Measurements from ENCODE around the gene RUNX2.

Gene RUNX2

DNA sequence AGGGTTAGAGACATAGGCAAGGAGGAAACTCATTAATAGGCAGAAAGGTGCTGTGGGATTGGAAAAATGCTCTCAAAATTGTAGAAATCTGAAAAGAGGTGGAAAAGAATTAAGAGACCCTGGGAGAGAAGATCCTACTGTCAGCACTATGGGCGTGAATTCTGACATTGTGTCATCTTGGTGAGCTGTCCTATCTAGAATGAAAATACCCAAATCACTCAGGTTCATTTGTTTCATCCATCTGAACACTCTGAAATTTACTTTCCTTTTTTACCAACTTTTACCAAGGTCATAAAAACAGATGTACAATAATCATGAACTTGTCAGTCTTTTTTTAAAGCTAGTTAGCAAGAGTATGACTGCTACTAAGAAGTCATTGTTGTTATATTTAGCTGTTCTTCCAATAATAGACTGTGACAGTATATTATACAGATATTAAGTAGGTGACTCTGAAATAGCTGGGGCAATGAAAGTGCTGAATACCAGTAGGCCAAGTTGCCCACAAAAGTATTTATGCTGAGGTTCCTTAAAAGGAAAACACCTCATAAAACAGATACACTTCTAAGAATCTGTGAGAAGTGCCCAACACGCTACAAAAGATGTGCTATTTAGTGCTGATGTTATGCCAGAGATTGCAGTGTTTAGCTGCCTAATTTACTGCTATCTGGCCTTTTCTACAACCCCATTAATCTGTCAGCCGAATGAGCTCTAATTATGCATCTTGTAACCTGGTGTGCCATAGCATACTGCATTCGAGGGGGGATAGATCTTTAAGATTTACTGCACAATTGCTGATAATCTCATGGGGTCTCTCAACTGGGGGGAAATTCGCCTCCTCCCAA is 267.1 kb downstream of the RUNX2 start:
- no peak for DNase-seq

DNA sequence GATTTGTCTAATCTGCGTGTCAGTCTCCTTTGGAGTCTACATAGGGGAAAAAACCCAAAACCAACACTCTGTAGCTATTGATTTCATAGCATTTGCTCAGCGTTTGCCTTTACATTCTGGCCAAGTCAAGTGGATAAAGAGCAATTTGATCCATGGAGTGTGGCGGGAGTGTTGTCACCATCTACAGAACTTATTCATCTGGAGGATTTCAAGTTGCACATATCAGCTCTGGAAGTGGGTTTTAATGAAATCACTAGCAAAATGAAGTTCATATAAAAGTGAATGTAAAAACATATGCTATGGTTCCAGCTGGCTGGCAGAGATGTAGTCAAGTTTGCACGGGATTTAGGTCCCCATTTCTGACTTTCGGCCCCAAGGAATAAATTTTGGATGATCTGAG is 269.3 kb downstream of the RUNX2 start:
- DNase-seq, result no peak

DNA sequence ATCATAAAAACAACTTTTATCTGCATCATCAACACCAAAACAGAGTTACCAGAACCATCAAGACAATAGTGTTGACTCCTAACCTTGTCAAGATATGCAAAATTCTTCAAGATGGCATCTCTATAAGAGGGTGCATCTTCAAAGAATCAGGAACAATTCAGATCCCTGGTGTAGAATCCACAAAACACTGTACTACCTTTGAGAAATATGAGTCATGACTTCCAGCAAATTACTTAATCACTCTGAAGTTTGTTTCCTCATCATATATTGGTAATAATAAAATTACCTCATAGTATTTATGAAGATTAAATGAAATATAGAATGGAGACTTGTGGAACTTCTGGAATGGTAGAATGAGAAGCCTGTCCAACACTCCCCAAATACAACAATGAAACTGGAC is 270.9 kb downstream of the RUNX2 start:
- DNase-seq, result no peak

DNA sequence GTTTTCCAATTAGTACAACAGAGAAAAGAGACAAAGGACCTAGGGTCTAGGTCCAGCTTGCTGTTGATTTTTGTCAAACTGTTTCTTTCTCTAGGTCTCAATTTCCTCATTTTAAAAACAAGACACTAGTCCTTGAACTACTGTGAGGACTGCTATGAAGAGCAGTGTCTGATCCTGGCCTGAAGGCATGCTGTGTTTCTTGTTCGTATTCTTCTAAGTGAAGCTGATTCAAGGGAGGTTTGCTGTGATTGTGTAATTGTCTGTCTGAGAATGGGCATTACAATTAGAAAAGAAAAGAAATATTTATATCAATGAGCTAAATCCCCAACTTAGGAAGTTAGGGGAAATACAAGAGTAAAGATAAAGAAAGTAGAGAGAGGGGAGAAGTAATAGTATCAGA is 277.8 kb downstream of the RUNX2 start:
- no peak for DNase-seq

DNA sequence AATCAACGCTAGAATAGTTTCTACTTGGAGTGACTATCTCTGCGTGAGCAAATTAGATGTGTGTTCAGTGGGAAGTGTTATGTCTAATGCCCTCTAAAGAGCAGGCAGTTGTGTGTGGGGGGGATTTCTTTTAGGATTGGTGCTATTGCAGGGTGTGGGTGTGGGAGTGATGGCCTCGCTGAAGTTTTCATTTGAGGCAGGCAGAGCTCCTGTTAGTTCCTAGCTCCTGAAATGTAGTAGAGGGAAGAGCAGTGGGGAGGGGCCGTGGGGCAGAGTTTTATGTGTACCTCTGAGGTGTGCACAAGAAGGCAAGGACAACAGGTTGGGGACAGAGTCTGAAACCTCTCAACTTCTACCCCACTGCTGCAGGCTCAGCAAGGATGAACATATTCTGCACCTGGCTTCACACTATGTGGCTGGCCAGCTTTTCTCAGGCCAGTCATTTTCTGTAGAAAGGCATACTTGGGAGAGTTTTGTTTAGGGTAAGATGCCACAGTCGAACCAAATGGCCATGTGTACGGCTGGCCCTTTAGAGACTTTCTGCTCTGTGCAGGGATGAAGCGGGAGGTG is 278.8 kb downstream of the RUNX2 start:
- DNase-seq, result no peak

DNA sequence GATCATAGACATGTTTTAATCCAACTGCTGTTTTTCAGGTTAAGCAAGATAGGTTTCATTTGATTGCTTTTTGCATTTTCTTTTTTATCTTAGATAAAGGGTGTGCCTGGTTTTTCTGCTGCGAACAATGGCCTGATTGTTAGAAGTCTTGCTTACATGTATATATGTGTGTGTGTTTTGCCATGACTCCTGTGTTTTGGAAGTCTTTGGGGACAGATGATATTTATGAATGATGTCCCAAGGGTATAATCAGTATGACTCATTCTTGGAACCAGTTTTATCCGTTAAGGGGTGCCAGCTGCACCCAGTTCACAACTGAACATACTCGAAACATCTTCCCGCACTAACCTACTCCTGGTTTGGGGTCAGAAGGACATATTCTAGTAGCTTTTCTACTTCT is 279.7 kb downstream of the RUNX2 start:
- no peak for DNase-seq

DNA sequence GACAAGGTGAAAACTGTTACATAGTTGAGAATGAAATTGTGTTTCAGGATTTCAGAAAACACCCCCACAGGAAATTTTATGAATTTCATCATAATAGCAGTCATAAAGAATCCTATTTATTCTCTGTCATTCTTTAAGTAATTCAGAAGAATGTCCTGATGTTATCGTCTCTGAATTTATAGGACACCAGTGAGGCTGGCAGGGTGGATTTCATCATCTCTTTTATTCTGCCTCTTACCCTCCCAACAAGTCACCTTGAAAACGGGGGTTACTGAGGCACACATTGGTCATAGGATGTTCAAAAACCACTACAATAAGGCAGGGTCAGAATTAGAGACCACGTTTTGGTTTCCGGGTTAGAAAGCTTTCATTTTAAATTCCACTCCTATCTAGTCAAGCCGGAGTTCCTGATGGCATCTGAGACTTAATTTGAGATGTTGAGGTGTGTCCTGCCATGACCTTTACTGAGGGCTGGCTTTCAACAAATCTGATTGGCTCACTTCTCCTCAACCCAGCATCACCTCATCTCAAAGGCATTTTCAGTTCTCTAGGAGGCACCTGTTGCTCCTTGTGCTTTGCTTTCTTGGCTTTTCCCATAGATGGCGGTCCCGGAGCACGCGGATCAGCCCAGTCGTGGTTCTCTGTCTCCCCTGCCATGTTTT is 280.3 kb downstream of the RUNX2 start:
- DNase-seq, result no peak

DNA sequence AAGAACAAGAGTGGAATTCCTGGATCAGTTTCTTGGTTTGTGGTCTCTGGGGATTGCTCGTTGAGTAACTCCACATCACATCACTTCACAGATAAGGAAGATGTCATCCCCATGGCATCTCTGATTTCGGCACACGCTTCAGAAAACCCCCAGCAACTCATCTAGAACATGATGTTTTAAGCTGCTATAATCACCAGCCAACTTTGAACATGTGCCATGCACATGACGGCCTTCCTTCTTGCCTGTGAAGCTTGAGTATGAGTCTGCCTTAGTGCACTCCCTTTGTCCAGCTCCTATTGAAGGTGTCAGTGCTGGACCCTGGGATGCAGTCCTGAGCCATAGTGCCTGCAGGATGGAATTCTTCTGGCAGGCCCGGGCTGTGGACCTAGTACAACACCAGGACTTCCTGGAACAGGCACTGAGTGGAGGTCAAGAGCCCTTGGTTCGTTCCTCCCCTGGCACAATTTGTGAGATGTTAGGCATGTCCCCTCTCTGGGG is 281.1 kb downstream of the RUNX2 start:
- DNase-seq, result no peak

DNA sequence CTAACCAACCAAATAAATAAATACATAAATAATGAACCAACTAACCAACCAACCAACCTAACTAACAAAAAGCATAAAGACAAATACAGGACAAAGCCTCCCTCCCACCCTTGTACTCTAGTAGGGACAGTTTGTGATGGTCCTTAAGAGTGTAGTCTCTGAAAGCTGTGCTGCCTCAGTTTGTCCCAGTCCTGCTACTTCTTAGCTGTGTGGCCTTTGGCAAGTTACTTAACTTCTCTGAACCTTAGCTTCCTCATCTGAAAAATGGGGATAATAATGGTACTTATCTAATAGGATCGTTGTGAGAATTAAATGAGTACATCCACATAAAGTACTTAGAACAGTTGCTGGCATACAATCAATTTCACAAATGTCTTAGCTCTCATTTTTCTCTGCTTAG is 282.2 kb downstream of the RUNX2 start:
- no peak for DNase-seq

DNA sequence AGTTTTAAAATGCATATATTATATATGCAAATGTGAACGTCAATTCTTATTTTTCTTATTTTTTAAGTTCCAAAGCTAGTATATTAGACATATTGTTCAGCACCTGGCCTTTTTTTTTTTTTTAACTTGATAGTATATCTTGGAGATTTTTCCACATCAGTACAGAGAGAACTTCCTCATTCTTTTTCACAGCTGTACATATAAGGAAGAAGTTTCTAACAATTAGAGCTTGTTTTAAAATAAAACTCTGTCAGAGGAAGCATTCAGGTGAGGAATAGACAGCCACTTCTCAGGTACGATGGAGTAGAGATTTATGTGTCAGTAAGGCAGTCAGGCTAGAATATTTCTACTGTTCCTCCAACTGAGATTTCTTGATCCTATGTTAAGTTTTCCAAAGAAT is 282.7 kb downstream of the RUNX2 start:
- DNase-seq, result no peak

DNA sequence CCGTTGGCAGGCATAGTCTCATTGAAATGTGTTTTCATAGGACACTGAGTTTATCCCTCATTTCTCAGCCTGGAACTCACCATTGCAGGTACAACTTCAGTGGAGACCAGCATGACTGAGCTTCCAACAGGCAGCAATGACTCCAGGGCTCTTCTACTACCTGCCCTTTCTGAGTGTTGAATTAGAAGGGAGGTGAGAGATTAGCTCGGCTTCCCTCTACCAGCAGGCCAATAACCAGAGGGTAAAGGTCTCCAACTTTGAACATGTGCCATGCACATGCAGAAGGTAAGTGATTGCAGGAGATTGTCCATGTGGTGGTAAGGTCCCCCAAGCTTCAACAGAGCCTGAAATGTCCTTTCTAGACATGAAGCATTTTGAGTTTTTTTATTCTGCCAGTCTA is 283.4 kb downstream of the RUNX2 start:
- no peak for DNase-seq

DNA sequence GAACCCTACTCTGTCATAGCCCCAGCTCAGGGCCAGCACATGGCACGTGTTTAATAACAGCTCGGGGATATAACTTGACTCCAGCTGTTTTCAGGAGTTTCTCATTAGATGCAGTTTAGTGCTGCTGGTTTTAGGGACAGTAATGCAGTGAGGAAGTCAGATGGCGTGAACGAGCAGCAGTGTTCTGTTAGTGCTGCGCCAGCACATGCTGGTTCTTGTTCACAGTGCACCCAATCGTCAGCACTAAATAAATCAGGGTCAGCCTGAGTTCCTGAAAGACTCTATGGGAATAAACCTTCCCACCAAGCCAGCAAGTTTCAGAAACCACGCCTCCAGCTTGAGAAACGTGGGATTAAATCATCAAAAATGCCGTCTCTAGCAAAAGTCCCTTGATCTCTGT is 285.5 kb downstream of the RUNX2 start:
- DNase-seq, result no peak

DNA sequence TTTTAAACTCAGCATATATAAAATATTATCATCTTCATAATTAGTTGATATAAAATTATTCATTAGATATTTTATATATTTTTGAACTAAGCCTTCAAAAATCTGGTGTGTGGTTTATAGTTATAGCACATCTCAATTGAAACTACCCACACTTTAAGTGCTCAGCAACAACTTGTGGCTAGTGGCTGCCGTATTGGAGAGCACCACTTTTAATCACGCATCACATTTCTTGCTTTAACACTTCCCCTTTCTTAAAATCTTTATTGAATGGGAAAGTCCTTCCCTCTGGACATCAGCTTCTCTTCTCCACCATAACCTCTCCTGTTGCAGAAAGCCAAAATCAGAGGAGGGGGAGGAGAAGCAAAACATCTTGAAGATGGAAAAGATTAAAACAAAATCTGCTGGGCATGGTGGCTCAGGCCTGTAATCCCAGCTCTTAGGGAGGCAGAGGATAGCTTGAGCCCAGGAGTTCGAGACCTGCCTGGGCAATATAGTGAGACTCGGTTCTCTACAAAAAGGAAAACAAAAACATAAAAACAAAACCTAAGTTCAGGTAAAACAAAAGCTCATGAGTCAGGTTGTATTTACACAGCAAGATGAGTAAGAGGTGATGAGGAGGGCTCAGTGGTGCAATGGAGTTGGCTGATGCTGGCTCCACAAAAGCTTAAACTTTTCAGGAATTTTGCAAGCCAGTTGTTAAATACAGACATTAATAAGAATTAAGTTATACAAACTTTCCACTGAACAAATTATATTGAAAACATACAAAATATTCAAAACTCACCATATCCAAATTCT is 286.6 kb downstream of the RUNX2 start:
- DNase-seq, result no peak

DNA sequence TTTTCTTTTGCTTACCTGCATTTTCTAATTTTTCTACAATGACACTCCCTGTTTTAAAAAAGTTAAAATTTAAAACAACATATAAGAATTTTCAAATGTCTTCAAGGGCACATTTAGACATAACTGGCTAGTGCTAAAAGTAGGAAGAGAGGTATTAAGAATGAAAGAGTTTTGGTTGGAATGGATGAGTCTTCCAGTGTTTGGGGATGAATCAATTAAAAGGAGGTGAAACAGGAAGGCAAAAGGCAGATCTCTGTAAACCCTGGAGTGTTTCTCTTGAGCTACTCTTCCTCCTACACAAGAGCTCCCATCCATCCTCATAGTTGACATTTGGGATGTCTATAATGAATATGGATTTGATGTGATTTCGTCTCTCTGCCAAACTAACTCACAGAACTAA is 288.1 kb downstream of the RUNX2 start:
- DNase-seq, result no peak

DNA sequence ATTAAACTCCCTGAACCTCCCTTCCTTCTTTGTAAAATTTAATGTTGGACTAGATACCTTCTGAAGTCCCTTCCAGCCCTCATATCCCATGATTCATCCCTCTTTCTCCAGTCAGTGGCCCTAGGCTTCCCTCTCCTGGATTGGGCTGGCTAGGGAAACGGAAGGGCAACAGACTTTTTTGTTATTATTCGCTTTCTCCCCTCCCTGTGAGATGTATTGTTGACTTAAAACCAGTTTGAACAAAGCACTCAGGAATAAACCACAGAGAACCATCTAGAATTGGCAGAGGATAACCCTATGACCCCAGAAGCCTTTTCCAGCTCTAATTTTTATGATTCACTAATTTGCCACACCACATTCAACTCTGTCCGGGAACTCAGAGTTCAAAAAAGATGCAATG is 289.3 kb downstream of the RUNX2 start:
- DNase-seq, result no peak

DNA sequence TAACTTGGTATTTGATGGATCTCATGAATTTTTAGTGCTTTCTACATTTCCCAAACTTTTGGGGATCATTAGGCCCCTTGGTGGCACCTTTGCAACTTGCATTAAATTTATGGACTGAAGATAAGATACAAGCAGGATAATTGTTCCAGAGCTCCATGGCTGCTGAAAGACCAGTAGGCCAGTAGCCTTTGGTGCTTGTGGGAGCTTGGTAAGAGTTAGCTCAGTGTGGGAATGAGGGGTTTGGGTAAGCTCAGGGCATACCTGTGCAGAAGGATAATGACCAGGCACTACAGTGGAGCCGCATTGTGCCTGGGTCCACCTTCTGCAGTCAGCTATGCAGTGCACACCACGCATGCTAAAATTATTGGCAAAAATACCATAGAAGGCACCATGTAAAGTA is 290.1 kb downstream of the RUNX2 start:
- DNase-seq, result no peak

DNA sequence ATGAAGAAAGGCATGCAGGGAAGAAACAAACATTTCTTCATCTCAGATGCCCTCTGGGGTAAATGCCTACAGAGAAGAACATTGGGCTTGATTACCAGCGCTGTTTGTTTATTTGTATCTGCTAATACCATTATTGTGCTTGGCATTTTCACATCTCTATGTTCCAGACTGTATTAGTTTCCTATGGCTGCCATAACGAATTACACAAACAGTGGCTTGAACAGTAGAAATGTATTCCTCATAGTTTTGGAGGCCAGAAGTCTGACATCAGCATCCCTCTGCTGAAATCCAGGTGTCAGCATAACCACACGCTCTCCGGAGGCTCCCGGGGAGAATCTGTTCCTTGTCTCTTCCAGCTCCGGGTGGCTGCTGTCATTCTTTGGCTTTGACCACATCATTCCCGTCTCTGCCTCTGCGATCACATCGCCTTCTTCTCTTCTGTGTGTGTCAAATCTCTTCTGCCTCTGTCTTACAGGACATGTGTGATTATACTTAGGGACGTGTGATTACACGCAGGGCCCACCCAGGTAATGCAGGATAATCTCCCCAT is 291.2 kb downstream of the RUNX2 start:
- DNase-seq, result no peak

DNA sequence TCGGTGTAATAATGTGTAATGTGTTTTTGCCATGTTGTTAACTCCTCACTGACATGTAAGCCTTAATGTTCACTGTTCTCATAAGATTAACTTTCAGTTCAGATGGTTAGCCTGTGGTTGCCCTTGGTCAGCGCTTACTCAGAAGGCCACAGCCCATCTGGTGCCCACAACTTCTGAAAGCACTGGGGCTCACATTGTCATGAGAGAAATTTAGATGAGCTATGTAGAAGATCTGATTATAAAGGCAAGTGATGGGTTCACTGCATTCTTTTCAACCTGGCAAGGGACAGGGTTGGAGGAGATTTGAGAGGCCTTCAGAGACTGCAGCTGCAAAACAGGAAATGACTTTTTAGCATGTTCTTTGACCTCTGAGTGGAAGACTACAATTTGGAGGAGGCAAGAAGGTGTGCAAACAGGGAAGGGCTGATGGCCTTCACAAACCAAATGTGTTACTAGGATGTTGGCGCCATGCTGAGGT is 291.9 kb downstream of the RUNX2 start:
- DNase-seq, result no peak

DNA sequence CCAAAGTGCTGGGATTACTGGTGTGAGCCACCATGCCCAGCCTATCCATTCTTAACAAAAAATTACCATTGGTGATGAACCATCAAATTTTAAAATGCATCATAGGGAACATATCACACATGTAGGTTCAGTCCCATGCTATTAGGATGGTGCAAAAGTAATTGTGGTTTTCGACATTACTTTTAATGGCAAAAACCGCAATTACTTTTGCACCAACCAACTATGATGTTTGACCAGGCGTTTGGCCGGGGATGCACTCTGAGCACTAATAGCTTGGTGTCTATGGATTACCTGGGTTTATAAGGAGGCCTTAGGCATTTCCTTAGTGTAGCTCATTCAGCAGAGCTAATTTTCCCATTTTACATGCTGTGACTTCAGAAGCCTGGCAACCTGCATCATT is 296.1 kb downstream of the RUNX2 start:
- no peak for DNase-seq

DNA sequence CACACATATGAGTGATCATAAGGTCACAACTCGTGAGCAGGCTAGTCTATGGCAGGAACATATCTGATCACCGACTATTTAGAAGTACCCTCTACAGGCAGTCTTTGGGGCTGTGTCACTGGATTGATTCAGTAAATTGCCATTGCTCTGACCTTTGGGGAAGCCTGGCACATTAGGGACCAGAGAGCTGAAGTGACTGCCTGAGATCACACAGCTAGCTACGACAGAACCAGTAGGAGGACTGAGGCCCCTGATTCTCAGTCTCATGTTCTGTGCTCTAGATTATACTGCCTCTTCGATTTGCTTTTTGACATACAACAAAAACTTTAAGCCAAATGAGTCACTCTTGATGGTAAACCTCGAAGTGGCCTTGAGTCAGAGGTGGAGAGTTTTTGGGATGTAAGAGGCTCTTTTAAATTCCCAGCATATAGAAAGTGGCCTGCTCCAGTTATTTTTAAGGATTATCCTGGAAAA is 297.1 kb downstream of the RUNX2 start:
- DNase-seq, result no peak

DNA sequence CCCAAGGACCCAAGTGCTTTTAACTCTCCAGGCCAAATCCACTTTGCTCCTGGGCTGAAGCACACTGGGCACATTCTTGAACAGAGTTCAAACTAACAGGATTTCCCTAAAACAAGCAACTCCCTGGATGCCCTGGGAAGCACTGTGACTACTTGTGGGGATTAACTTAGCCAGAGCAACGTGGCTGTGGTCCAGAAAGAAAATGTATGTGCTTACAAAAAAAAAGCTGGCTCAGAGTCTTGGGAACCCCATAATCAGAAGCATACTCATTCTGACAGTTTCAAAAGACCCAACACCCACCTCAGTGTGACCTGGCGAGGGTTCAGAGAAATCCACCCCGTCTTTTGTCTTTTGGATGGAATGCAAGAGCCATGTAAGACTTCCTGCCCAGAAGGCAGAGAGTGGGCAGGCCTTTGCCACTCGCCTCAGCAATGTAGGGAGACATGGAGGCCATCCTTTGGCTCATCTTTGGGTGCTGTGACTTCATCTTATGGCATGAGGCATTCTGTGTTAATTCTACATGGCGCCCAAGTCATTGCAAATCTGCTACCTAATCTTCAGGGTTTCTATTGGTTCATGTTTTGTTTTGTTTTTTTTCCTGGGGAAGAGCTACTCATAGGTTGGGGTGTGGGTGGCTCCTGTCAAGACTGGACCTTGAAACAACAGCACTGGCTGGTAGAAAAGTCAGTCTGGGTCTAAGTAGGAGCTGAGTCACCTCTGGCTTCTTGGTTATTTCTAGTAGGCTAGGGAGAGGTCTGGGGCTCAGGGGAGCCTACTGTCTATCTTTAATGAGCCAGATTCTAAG is 298.2 kb downstream of the RUNX2 start:
- no peak for DNase-seq

DNA sequence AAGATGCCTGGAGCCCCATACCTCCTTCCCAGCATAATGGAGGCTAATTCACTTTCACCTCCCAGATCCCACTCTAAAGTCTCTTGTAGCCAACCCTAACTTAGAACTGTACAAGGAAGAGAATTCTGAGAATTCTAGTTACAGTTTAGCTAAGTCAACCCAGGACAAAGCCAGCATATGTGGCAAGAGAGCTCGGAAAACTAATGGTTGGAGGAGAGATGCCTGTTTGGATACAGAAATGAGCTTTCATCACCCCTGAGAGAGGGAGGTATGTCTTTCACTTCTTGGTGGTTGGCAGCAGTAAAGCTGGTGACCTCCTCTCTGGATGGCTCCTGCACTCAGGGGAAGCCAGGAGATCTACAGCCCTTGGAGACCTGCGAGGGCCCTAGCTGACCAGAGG is 302.2 kb downstream of the RUNX2 start:
- DNase-seq, result no peak
